Measurements from ENCODE around the gene DDX56.

- TF ChIP-seq CTCF (IDR thresholded peaks at IDR 0.05) (no peak), RFX5 (IDR thresholded peaks at IDR 0.05; ENCODE audit: low read length) (no peak; the same call in 1 of the 2 replicates), ELF1 (IDR thresholded peaks at IDR 0.05) (no peak), TEAD4 (IDR thresholded peaks at IDR 0.05; ENCODE audit: borderline replicate concordance, insufficient read depth) (no peak), MAX (IDR thresholded peaks at IDR 0.05; ENCODE audit: low read depth) (peak; percentile 98), SMC3 (IDR thresholded peaks at IDR 0.05; ENCODE audit: low read depth, low read length) (no peak), GABPA (IDR thresholded peaks at IDR 0.05; ENCODE audit: low read depth) (peak; percentile 73), EZH2phosphoT487 (IDR thresholded peaks at IDR 0.05; ENCODE audit: borderline replicate concordance, low read depth) (no peak), POLR2AphosphoS5 (IDR thresholded peaks at IDR 0.05; ENCODE audit: low read depth, low read length) (peak; percentile 97)
Observed at GRCh38 chr7:44606341-44607140, 32.8 kb upstream of the DDX56 start, which contains the start of gene OGDH.
